ENCODE results near the gene KISS1R.

- no peak for TF ChIP-seq POLR2A (IDR thresholded peaks at IDR 0.05; ENCODE audit: low read depth)
- no peak for TF ChIP-seq EP300 (IDR thresholded peaks at IDR 0.05)
- peak in 1 of 3 experiments; percentile 14 for TF ChIP-seq CTCF (IDR thresholded peaks at IDR 0.05)
Observed at GRCh38 chr19:940591-941291, 23.6 kb downstream of the KISS1R start.

All from esophagus muscularis mucosa (tissue), 4 donors.